Inflammatory macrophage treated with lipopolysaccharide for 1 hour (primary cell): ENCODE data around the gene HDLBP.

ENCODE experiments used
- DNase-seq, 2 donors: peaks; one replicate each; pipeline ENCODE4 v3.0.0-alpha.2; 2020 to 2022

The HDLBP gene, protein sequence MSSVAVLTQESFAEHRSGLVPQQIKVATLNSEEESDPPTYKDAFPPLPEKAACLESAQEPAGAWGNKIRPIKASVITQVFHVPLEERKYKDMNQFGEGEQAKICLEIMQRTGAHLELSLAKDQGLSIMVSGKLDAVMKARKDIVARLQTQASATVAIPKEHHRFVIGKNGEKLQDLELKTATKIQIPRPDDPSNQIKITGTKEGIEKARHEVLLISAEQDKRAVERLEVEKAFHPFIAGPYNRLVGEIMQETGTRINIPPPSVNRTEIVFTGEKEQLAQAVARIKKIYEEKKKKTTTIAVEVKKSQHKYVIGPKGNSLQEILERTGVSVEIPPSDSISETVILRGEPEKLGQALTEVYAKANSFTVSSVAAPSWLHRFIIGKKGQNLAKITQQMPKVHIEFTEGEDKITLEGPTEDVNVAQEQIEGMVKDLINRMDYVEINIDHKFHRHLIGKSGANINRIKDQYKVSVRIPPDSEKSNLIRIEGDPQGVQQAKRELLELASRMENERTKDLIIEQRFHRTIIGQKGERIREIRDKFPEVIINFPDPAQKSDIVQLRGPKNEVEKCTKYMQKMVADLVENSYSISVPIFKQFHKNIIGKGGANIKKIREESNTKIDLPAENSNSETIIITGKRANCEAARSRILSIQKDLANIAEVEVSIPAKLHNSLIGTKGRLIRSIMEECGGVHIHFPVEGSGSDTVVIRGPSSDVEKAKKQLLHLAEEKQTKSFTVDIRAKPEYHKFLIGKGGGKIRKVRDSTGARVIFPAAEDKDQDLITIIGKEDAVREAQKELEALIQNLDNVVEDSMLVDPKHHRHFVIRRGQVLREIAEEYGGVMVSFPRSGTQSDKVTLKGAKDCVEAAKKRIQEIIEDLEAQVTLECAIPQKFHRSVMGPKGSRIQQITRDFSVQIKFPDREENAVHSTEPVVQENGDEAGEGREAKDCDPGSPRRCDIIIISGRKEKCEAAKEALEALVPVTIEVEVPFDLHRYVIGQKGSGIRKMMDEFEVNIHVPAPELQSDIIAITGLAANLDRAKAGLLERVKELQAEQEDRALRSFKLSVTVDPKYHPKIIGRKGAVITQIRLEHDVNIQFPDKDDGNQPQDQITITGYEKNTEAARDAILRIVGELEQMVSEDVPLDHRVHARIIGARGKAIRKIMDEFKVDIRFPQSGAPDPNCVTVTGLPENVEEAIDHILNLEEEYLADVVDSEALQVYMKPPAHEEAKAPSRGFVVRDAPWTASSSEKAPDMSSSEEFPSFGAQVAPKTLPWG (N-terminal part only)

DNA sequence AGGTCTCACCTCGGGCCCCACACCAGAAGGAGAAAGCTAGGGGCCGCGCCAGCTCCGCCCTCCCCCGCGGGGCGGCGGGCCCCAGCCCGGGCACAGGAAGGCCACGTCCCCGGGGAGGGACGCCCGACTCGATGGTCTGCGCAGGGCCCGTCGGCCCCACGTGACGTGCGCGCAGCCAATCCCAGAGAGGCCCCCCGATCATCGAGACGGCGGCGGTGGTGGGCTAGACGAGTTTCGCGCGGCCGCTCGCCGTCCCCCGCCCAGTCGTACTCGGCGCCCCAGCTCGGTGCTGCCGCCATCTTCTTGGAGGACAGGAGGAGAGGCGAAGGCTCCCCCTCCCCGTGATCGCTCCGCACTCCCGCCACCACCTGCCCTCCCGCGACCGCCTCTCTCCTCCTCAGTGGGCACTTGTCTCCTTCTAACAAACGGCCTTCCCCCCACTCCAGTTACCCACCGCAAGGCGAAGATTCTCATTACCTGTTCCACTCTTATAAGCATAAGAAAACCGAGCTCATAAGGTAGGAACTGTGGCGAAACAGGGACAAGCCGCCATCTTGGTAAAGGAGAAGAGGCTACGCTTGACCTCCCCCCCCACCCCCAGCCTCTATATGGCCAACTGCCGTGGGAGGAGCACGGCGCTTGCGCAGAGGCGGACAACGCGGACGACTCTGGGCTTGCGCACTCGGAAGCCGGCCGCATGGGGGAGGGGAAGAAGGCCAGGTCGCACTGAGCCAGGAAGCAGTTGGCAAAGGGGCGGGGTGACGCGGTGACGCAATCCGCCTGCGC, at the start of gene HDLBP:
Gene HDLBP (minus strand): TSS at position 580 of the 786 bp plus-strand sequence. CDS start 48,803 bp downstream, outside the sequence.
- DNase-seq: peak; percentile 98 to 100

DNA sequence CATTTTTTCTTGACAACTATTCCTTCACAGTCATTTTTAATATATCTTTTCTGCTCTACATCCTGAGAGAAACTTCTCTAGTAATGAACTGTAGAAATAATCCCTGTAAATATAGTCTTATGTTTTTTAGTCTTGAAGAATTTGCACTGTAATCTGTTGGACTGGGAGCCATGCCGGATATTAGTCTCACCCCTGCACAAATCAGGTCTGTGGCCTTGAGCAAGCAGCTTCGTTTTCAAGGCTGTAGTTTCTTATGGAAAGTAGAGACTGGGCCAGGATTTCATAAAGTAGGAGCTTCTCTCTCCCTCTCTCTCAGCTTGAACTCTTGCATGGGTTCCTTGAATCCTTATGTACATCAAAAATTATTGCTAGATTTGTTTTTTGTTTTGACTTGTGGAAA, 49.3 kb upstream of the HDLBP start:
- DNase-seq: no peak

DNA sequence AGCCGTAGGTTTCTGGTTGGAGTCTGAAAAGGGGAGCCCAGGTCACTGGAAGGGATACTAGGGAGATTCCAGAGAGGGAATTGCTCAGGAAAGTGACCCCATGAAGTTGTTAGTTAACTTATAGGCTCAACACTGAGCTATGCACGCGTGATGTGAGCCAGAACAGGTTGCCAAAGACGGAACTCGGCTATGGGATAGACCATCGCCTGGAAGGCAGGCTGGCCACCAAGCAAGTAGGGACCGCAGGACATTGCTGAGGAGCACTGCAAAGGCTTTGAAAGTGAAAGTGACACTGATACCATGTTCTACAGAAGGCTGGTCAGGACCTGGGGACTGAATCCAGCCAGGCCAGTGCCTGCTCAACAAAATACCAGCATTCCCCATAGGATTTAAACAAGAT, 48.0 kb upstream of the HDLBP start:
- no peak for DNase-seq

- DNase-seq: no peak
Measured at GRCh38 chr2:241359481-241360045, 44.1 kb upstream of the HDLBP start.

- DNase-seq: peak; percentile 76 to 87
Measured at GRCh38 chr2:241358470-241358869, 43.0 kb upstream of the HDLBP start.

- DNase-seq: no peak
Measured at GRCh38 chr2:241357531-241357930, 42.1 kb upstream of the HDLBP start.

DNA sequence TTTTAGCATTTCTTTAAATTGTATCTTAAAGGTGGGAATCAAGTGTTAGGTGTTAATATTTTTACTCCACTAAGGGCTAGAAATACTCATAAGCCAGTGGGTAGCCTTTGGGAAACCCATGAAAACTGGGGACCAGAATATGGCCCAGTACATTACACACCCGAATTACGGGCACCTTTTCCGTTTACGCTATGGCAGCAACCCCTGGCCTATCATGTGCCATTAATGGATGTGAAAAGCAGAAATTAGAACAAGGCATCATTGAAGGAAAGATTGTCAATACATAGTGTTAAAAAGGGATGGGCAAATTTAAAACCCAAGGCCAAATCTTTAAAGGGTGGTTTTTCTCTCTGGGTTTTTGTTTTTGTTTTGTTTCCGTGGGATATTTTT, 41.4 kb upstream of the HDLBP start:
- DNase-seq: no peak

DNA sequence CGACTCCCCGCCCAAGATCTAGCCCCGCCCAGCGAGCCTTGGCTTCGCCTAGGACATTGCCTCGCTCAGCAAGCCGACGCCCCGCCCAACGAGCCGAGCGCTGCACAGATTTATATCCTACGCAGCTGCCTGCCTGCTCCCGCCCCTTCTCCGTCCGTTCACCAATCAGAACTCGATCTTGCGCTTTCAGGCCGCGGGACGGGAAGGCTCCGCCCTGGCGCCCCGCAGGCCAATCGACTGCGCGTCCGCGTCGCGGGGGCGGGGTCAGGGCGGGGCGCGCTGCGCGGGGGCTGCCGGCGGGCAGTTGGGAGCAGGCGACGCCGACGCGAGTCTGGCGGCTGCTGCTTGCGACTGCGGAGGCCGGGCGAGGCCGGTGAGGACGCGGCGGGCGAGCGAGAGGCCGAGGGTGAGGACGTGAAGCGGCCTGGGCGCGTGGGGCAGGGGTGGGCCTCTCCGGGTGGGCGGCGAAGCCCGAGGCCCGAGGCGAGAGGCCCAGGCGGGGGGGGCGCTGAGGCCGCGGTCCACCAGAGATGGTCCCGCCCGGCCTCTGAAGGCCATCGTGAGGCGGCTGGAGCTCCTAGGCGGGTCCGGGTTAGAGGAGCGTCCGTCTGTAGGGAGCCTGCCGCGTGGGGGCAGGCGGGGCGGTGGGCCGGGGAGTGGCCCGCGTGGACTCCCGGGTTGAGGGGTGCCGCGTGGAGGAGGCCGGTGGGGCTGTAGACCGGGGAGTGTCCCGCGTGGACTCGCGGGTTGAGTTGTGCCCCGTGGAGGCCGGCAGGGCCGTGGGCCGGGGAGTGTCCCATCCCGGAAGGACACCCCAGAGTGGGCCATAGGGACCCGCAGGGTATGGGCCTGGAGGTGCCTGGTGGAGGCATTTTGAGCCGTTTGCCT, 40.8 kb upstream of the HDLBP start, which contains the start of gene FARP2:
Gene FARP2 (plus strand): TSS at position 303 of the 888 bp plus-strand sequence. CDS start 16,823 bp downstream, outside the sequence.
- peak; percentile 94 to 96 for DNase-seq

DNA sequence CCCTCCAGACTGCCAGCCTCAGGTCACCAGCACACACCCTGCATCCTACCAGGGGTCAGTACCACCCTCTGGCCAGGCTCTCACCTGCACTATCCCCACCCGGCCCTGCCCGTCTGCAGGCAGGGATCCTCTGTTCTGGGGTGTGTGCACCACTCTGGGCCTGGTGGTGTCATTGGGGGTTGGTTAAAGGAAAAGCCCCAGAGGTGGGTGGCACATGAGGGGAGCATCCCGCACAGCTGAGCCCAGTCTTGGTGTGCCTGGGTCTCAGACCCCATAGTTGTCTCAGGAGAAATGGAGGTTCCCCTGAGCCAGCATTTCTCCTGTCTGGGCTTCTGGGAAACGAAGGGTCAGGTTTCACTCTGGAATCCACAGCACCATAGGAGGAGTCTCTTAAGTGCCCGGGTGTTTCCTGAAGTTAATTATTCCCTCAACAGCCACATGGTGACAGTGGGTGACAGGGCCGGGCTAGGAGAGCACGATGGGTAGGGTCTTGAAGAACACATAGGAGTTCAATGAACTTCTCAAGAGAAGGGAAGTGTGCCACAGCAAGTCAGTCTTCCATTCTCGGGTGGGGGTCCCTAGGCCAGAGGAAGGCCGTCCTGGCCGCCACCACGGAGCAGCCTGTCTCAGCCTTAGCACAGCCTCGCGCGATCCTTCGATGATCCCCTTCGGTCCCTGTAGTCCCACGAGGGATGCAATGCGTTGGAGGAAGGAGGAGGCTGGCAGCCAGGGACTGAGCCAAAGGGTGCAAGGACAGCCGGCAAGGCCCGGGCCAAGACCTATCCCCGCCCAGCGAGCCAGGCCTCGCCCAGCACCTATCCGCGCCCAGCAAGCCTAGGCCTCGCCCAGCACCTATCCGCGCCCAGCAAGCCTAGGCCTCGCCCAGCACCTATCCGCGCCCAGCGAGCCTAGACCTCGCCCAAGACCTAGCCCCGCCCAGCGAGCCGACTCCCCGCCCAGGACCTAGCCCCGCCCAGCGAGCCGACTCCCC, 39.5 kb upstream of the HDLBP start:
- DNase-seq: peak; percentile 32 to 50

- DNase-seq: no peak
Measured at GRCh38 chr2:241352227-241352626, 36.8 kb upstream of the HDLBP start.

- no peak for DNase-seq
Measured at GRCh38 chr2:241351640-241352031, 36.2 kb upstream of the HDLBP start.

GRCh38 chr2:241350878-241351639, 35.6 kb upstream of the HDLBP start:
- DNase-seq: no peak

DNA sequence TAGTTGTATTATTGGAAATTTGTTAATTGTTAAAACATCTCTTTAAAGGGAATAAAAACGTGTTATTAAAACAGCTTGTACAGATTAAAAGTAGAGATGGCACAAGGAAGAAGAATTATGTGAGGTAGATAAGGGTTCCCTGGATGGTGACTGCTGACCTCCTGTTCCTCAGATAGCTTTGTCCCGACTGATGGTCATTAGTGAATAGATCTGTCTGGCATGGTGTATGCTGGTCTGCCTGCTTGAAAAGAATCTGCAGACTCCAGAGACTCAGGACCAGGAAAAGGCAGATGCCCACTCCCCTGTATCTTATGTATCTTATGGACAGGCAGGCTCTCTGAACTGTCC, 35.0 kb upstream of the HDLBP start:
- DNase-seq: no peak

GRCh38 chr2:241349941-241350340, 34.5 kb upstream of the HDLBP start:
- DNase-seq: no peak

- no peak for DNase-seq
Measured at GRCh38 chr2:241344925-241345651, 29.6 kb upstream of the HDLBP start.

- DNase-seq: no peak
Measured at GRCh38 chr2:241340631-241341163, 25.2 kb upstream of the HDLBP start.

- no peak for DNase-seq
Measured at GRCh38 chr2:241339839-241340630, 24.6 kb upstream of the HDLBP start.
